WI38 (cell line): Measurements from ENCODE around the gene METTL17.

Source experiments
- H3K4me3 ChIP-seq: 2 replicates; pipeline ENCODE4 v1.5.1; 2011; ENCODE audit warnings: low read depth, mild to moderate bottlenecking, control low read depth, low read length
- CTCF ChIP-seq: IDR thresholded peaks from 2 replicates; pipeline ENCODE4 v1.5.1; 2012; ENCODE audit warnings: low read depth, mild to moderate bottlenecking, control low read depth, low read length

The METTL17 gene

GRCh38 chr14:20986811-20987210 lies 3.0 kb upstream of the METTL17 start:
- no peak overlapping the region for H3K4me3 ChIP-seq
- TF ChIP-seq CTCF = no peak

GRCh38 chr14:20988717-20989470 lies 886 bp upstream of the METTL17 start:
- H3K4me3 ChIP-seq = peak overlapping the region; percentile 78; the same call in 1 of the 2 replicates
- TF ChIP-seq CTCF = no peak

- peak overlapping the region; percentile 78 for H3K4me3 ChIP-seq
- no peak for TF ChIP-seq CTCF
These were observed 351 bp upstream of the METTL17 start for GRCh38 chr14:20989471-20989786.

GRCh38 chr14:20996521-20996920 lies 6.7 kb downstream of the METTL17 start:
- no peak overlapping the region for H3K4me3 ChIP-seq
- no peak for TF ChIP-seq CTCF

GRCh38 chr14:20997115-20997514 lies 7.3 kb downstream of the METTL17 start:
- no peak overlapping the region for H3K4me3 ChIP-seq
- no peak for TF ChIP-seq CTCF

GRCh38 chr14:20997564-20997963 lies 7.8 kb downstream of the METTL17 start:
- TF ChIP-seq CTCF = no peak

GRCh38 chr14:20998139-20998538 lies 8.4 kb downstream of the METTL17 start:
- no peak for TF ChIP-seq CTCF
- no peak overlapping the region for H3K4me3 ChIP-seq

More at GRCh38 chr14:20997564-20997963, 7.8 kb downstream of the METTL17 start:
- no peak overlapping the region for H3K4me3 ChIP-seq
